Activated T-helper 1 cell treated with Interleukin-2 at 50 U/mL for 16 hours (primary cell): ENCODE results near the gene NDUFS4.
"Not testable (repeated sequence)": the region's sequence is repeated elsewhere in the genome, so short reads cannot be mapped to it uniquely, and the experiment has no call there.

Experiments
- DNase-seq: peaks from one replicate; pipeline ENCODE4 v3.0.0-alpha.2; 2020; ENCODE audit warnings: low read depth

The NDUFS4 gene

GRCh38 chr5:53667621-53668020, 107.2 kb downstream of the NDUFS4 start:
- no peak for DNase-seq

GRCh38 chr5:53671447-53671846, 111.0 kb downstream of the NDUFS4 start:
- DNase-seq = no peak

- no peak for DNase-seq
Measured at GRCh38 chr5:53674121-53674520, 113.7 kb downstream of the NDUFS4 start.

GRCh38 chr5:53677632-53678031, 117.2 kb downstream of the NDUFS4 start:
- DNase-seq = no peak

- no peak for DNase-seq
Measured at GRCh38 chr5:53678981-53679660, 118.7 kb downstream of the NDUFS4 start.

GRCh38 chr5:53681079-53681478, 120.6 kb downstream of the NDUFS4 start:
- no peak for DNase-seq

GRCh38 chr5:53691014-53691413, 130.6 kb downstream of the NDUFS4 start:
- no peak for DNase-seq

GRCh38 chr5:53694520-53695022, 134.1 kb downstream of the NDUFS4 start:
- no peak for DNase-seq

- not testable (repeated sequence) for DNase-seq
Measured at GRCh38 chr5:53710405-53710804, 150.0 kb downstream of the NDUFS4 start.

GRCh38 chr5:53712327-53712726, 151.9 kb downstream of the NDUFS4 start:
- DNase-seq = no peak

GRCh38 chr5:53713978-53714666, 153.7 kb downstream of the NDUFS4 start:
- DNase-seq = no peak

- no peak for DNase-seq
Measured at GRCh38 chr5:53714667-53715010, 154.2 kb downstream of the NDUFS4 start.

GRCh38 chr5:53726121-53726520, 165.7 kb downstream of the NDUFS4 start:
- DNase-seq = no peak

GRCh38 chr5:53730943-53731342, 170.5 kb downstream of the NDUFS4 start:
- DNase-seq = no peak
